MM.1S (cell line): Measurements from ENCODE around the gene PPM1E.

ENCODE experiments used
- DNase-seq: peaks from one replicate; pipeline ENCODE4 v3.0.0-alpha.2; 2015
- H2AFZ ChIP-seq: fragments of 300-600 bp; sonication (generic); 2 replicates; pipeline ENCODE4 v1.6.0; 2016; ENCODE audit warnings: antibody characterized with exemption, low read length
- H3F3A ChIP-seq: fragments of 300-600 bp; sonication (generic); 2 replicates; pipeline ENCODE4 v1.6.1; 2016; ENCODE audit warnings: mild to moderate bottlenecking, antibody characterized with exemption, low read length, moderate library complexity, mixed read lengths; ENCODE audit not compliant: insufficient read depth
- H3K27ac ChIP-seq: fragments of 300-600 bp; sonication (generic); 2 replicates; pipeline ENCODE4 v1.5.1; 2016; ENCODE audit warnings: mild to moderate bottlenecking, low read length
- H3K27me3 ChIP-seq: fragments of 300-600 bp; sonication (generic); replicated peaks from 2 replicates; pipeline ENCODE4 v1.6.0; 2016; ENCODE audit warnings: low read length; ENCODE audit not compliant: insufficient read depth
- H3K36me3 ChIP-seq: fragments of 300-600 bp; sonication (generic); replicated peaks from 2 replicates; pipeline ENCODE4 v1.6.1; 2016; ENCODE audit warnings: mild to moderate bottlenecking, low read length, mixed read lengths; ENCODE audit not compliant: insufficient read depth
- H3K4me1 ChIP-seq: fragments of 300-600 bp; sonication (generic); 2 replicates; pipeline ENCODE4 v1.6.1; 2016; ENCODE audit warnings: low read length, mixed read lengths
- H3K4me2 ChIP-seq: fragments of 300-600 bp; sonication (generic); 2 replicates; pipeline ENCODE4 v1.6.0; 2016; ENCODE audit warnings: low read depth, low read length
- H3K4me3 ChIP-seq: fragments of 300-600 bp; sonication (generic); 2 replicates; pipeline ENCODE4 v1.5.1; 2016; ENCODE audit warnings: low read length, mixed read lengths
- H3K79me2 ChIP-seq: fragments of 300-600 bp; sonication (generic); 2 replicates; pipeline ENCODE4 v1.6.1; 2016; ENCODE audit warnings: mixed run types, low read length, mixed read lengths
- H3K9ac ChIP-seq: fragments of 300-600 bp; sonication (generic); 2 replicates; pipeline ENCODE4 v1.6.1; 2016; ENCODE audit warnings: low read length, mixed read lengths
- H3K9me2 ChIP-seq: fragments of 300-600 bp; sonication (generic); replicated peaks from 2 replicates; pipeline ENCODE4 v1.6.1; 2016; ENCODE audit warnings: mild to moderate bottlenecking, low read length, mixed read lengths; ENCODE audit not compliant: insufficient read depth
- H3K9me3 ChIP-seq: fragments of 300-600 bp; sonication (generic); replicated peaks from 2 replicates; pipeline ENCODE4 v1.6.1; 2016; ENCODE audit warnings: mild to moderate bottlenecking, low read length, mixed read lengths; ENCODE audit not compliant: insufficient read depth
- H4K20me1 ChIP-seq: fragments of 300-600 bp; sonication (generic); 2 replicates; pipeline ENCODE4 v1.6.1; 2016; ENCODE audit warnings: mild to moderate bottlenecking, low read length, moderate library complexity, mixed read lengths; ENCODE audit not compliant: insufficient read depth
- EZH2 ChIP-seq: fragments of 300-600 bp; sonication (generic); optimal IDR thresholded peaks from 2 replicates; pipeline ENCODE3; 2017; ENCODE audit warnings: low read depth, mild to moderate bottlenecking, antibody characterized with exemption, low read length, mixed read lengths
- EZH2phosphoT487 ChIP-seq: fragments of 300-600 bp; sonication (generic); IDR thresholded peaks from 2 replicates; pipeline ENCODE4 v1.6.1; 2018; ENCODE audit warnings: antibody characterized with exemption, low read length
- TF ChIP-seq, protein P1 (sequence below): fragments of 300-600 bp; sonication (generic); IDR thresholded peaks from 2 replicates; pipeline ENCODE4 v1.5.1; 2016; ENCODE audit warnings: antibody characterized with exemption, low read length, mixed read lengths

PPM1E gene

DNA sequence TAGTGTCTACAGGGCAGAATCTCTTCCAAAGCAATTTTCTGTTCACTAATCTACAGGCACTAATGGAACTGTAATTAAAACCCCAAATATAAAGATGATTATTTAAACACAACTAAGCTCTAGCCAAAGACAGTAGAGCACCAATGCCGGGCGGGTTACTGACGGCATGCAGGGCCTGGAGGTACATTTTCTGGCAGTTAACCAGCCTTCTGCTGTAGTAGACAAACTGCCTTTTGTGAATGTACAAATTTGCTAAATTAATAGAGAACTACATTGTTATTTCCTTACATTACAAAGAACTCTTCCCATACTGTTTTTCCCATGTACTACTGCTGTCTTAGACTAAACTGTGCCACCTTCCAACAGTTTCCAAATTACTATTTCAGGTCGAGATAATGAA is 243.2 kb downstream of the PPM1E start:
- no peaks in the 10 kb centered on the region for H3K79me2 ChIP-seq
- H3K9ac ChIP-seq = no peak overlapping the region
- H3K27me3 ChIP-seq = no peaks in the 10 kb centered on the region
- H3K4me1 ChIP-seq = no peaks in the 10 kb centered on the region
- no peaks in the 10 kb centered on the region for H3F3A ChIP-seq
- no peaks in the 10 kb centered on the region for H3K9me2 ChIP-seq
- no peak overlapping the region for H3K27ac ChIP-seq
- H3K9me3 ChIP-seq = no peaks in the 10 kb centered on the region
- no peak overlapping the region for H2AFZ ChIP-seq
- H3K4me2 ChIP-seq = no peak overlapping the region
- no peaks in the 10 kb centered on the region for H3K36me3 ChIP-seq
- H4K20me1 ChIP-seq = no peaks in the 10 kb centered on the region
- TF ChIP-seq, protein P1, sequence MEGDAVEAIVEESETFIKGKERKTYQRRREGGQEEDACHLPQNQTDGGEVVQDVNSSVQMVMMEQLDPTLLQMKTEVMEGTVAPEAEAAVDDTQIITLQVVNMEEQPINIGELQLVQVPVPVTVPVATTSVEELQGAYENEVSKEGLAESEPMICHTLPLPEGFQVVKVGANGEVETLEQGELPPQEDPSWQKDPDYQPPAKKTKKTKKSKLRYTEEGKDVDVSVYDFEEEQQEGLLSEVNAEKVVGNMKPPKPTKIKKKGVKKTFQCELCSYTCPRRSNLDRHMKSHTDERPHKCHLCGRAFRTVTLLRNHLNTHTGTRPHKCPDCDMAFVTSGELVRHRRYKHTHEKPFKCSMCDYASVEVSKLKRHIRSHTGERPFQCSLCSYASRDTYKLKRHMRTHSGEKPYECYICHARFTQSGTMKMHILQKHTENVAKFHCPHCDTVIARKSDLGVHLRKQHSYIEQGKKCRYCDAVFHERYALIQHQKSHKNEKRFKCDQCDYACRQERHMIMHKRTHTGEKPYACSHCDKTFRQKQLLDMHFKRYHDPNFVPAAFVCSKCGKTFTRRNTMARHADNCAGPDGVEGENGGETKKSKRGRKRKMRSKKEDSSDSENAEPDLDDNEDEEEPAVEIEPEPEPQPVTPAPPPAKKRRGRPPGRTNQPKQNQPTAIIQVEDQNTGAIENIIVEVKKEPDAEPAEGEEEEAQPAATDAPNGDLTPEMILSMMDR = no peak
- TF ChIP-seq EZH2phosphoT487 (no peak), EZH2 (no peak)
- no peak for DNase-seq
- H3K4me3 ChIP-seq = no peak overlapping the region

DNA sequence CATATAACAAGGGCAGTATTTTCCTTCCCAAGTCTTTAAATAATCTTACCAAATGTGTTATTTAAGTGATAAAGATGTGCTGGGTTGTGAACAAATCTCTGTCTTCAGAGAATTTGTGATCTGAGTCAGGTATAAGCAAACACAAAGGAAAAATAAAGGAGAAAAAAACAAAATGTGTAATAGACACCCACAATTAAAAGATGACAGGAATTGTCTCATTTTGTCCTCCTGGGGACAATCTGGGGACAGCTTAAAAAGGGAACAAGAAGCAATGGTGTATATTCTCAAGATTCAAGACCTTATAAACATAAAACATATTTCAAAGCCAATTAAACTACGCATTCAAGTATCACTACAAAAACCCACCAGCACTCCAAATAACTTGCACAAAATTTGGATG is 243.8 kb downstream of the PPM1E start:
- no peaks in the 10 kb centered on the region for H3K9me3 ChIP-seq
- no peak overlapping the region for H3K27ac ChIP-seq
- no peaks in the 10 kb centered on the region for H3K36me3 ChIP-seq
- no peaks in the 10 kb centered on the region for H3K4me1 ChIP-seq
- H3K9ac ChIP-seq = no peak overlapping the region
- H4K20me1 ChIP-seq = no peaks in the 10 kb centered on the region
- no peaks in the 10 kb centered on the region for H3F3A ChIP-seq
- H3K4me3 ChIP-seq = no peak overlapping the region
- H2AFZ ChIP-seq = no peak overlapping the region
- H3K27me3 ChIP-seq = no peaks in the 10 kb centered on the region
- no peaks in the 10 kb centered on the region for H3K9me2 ChIP-seq
- no peaks in the 10 kb centered on the region for H3K79me2 ChIP-seq
- no peak for DNase-seq
- H3K4me2 ChIP-seq = no peak overlapping the region
- TF ChIP-seq EZH2phosphoT487 = no peak

DNA sequence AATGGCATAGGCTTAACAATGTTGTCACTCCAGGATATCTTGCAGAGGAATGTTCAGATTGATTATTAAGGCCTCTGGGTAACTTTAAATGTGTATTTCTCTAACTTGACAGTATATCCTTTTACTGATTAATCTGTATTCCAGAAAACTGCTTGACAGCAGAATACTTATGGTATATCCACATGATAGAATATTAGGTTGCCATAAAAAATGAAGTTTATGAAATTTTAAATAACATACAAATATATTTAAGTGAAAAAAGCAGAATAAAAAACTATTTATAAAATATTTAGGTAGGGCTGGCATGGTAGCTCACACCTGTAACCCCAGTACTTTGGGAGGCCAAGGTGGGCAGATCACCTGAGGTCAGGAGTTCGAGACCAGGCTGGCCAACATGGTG is 244.4 kb downstream of the PPM1E start:
- Histone ChIP-seq H3K36me3 (no peaks in the 10 kb centered on the region), H3K9me2 (no peaks in the 10 kb centered on the region), H3K4me2 (no peak overlapping the region), H4K20me1 (no peaks in the 10 kb centered on the region), H3F3A (no peaks in the 10 kb centered on the region), H3K4me3 (no peak overlapping the region), H3K27ac (no peak overlapping the region), H2AFZ (no peak overlapping the region), H3K9ac (no peak overlapping the region), H3K9me3 (no peaks in the 10 kb centered on the region), H3K4me1 (no peaks in the 10 kb centered on the region), H3K27me3 (no peaks in the 10 kb centered on the region), H3K79me2 (no peaks in the 10 kb centered on the region)
- no peak for DNase-seq
- TF ChIP-seq EZH2phosphoT487 (no peak), EZH2 (no peak)
- TF ChIP-seq, protein P1 = no peak

DNA sequence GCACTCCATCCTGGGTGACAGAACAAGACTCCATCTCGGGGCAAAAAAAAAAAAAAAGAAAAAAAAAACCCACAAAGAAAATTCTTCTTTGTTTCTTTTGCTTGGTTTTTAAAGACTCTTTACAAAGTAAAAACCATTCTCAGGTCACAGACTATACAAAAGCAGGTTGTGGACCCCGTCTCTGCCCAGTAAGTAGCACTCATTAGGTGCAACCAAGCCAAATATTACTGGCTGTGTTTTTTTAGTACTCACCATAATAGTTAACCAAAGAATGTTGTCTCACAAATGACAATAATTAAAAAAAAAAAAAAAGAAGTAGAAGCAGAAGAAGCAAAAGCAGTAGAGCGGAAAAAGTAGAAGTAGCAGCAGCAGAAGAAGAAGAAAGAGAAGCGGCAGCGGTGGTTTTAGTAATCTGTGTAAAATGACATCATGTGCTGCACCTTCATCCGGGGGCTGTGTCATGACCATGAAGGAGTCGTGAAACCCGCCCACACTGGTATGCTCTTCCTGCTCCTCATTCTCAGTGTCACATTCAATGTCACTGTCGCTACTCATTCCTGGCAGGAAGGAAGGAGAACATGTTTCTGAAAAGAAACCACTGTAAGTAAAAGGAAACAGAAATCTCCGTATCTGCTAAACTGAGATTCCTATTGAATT is 245.6 kb downstream of the PPM1E start:
- Histone ChIP-seq H3K9me2 (no peaks in the 10 kb centered on the region), H3F3A (0 out of 2 replicates have a peak, but pooled peaks cover 6% of the 10 kb centered on the region), H3K27ac (no peak overlapping the region), H3K9me3 (no peaks in the 10 kb centered on the region), H3K79me2 (no peaks in the 10 kb centered on the region), H3K4me1 (no peaks in the 10 kb centered on the region), H3K4me3 (no peak overlapping the region), H3K4me2 (no peak overlapping the region), H2AFZ (no peak overlapping the region), H3K36me3 (no peaks in the 10 kb centered on the region), H3K27me3 (no peaks in the 10 kb centered on the region), H4K20me1 (no peaks in the 10 kb centered on the region), H3K9ac (no peak overlapping the region)
- no peak for DNase-seq
- TF ChIP-seq EZH2phosphoT487 (no peak), EZH2 (no peak)
- TF ChIP-seq, protein P1 = no peak
